Nephron progenitor cell (in vitro differentiated cells): ENCODE measurements around the gene TMEM59L.

ENCODE experiments used
- DNase-seq: peaks from one replicate; pipeline ENCODE4 v3.0.0; 2021
- H3K27ac Mint-ChIP-seq: 2 replicates; pipeline ENCODE4 v1.8.0; 2021; ENCODE audit warnings: mild to moderate bottlenecking, moderate library complexity, mixed read lengths
- H3K27me3 Mint-ChIP-seq: 2 replicates; pipeline ENCODE4 v1.8.0; 2021; ENCODE audit warnings: mild to moderate bottlenecking, low read depth, mixed read lengths; ENCODE audit not compliant: poor library complexity
- H3K36me3 Mint-ChIP-seq: 2 replicates; pipeline ENCODE4 v1.8.0; 2021; ENCODE audit warnings: low read depth, mixed read lengths
- H3K4me1 Mint-ChIP-seq: 2 replicates; pipeline ENCODE4 v1.8.0; 2021; ENCODE audit warnings: mixed read lengths
- H3K4me3 Mint-ChIP-seq: 2 replicates; pipeline ENCODE4 v1.8.0; 2021; ENCODE audit warnings: mild to moderate bottlenecking, moderate library complexity, mixed read lengths
- H3K9me3 Mint-ChIP-seq: 2 replicates; pipeline ENCODE4 v1.8.0; 2021; ENCODE audit warnings: mild to moderate bottlenecking, moderate library complexity, mixed read lengths
- CTCF ChIP-seq: fragments of 200-600 bp; sonication (generic); IDR thresholded peaks from 2 replicates; pipeline ENCODE4 v1.5.0; 2021; ENCODE audit warnings: antibody characterized with exemption

Gene TMEM59L

GRCh38 chr19:18612772-18613588, at the start of gene TMEM59L:
Gene TMEM59L, plus strand, starts transcription at chr19:18612870. Its CDS starts 89 bp downstream, at chr19:18612959.
- Mint-ChIP-seq H3K27ac (no peak within 1 kb of the TSS), H3K36me3 (peaks cover 6% of the 10 kb centered on the region), H3K4me1 (peaks cover 44% of the 10 kb centered on the region), H3K9me3 (peaks cover 8% of the 10 kb centered on the region), H3K4me3 (peak within 1 kb of the TSS; percentile 82), H3K27me3 (peaks cover 88% of the 10 kb centered on the region)
- peak; percentile 78 for DNase-seq
- no peak for TF ChIP-seq CTCF

- H3K36me3 Mint-ChIP-seq: peaks cover 52% of the 10 kb centered on the region
- no peak for DNase-seq
- H3K27ac Mint-ChIP-seq: no peak overlapping the region
- H3K9me3 Mint-ChIP-seq: no peaks in the 10 kb centered on the region
- peaks cover 9% of the 10 kb centered on the region for H3K4me1 Mint-ChIP-seq
- H3K4me3 Mint-ChIP-seq: no peak overlapping the region
- peaks cover 2% of the 10 kb centered on the region for H3K27me3 Mint-ChIP-seq
- no peak for TF ChIP-seq CTCF
Measured at GRCh38 chr19:18566953-18567352, 45.7 kb upstream of the TMEM59L start.

GRCh38 chr19:18568367-18568766, 44.3 kb upstream of the TMEM59L start:
- Mint-ChIP-seq H3K27ac (no peak overlapping the region), H3K4me3 (no peak overlapping the region), H3K9me3 (no peaks in the 10 kb centered on the region), H3K27me3 (peaks cover 2% of the 10 kb centered on the region), H3K4me1 (peaks cover 23% of the 10 kb centered on the region), H3K36me3 (peaks cover 59% of the 10 kb centered on the region)
- no peak for TF ChIP-seq CTCF
- no peak for DNase-seq

- peak within 1 kb of the TSS; percentile 96 for H3K27ac Mint-ChIP-seq
- H3K4me1 Mint-ChIP-seq: peaks cover 26% of the 10 kb centered on the region
- no peak for TF ChIP-seq CTCF
- peak; percentile 99 for DNase-seq
- no peaks in the 10 kb centered on the region for H3K9me3 Mint-ChIP-seq
- H3K36me3 Mint-ChIP-seq: peaks cover 67% of the 10 kb centered on the region
- H3K4me3 Mint-ChIP-seq: peak within 1 kb of the TSS; percentile 90
- H3K27me3 Mint-ChIP-seq: no peaks in the 10 kb centered on the region
Measured at GRCh38 chr19:18571564-18572344, 40.9 kb upstream of the TMEM59L start, which contains the start of gene UBA52. Gene UBA52, plus strand, starts transcription at chr19:18571857. Its CDS starts 1,444 bp downstream, at chr19:18573301.

GRCh38 chr19:18574691-18575291, 37.9 kb upstream of the TMEM59L start:
- Mint-ChIP-seq H3K9me3 (no peaks in the 10 kb centered on the region), H3K27ac (no peak overlapping the region), H3K36me3 (peaks cover 51% of the 10 kb centered on the region), H3K4me3 (no peak overlapping the region), H3K4me1 (peaks cover 26% of the 10 kb centered on the region), H3K27me3 (peaks cover 6% of the 10 kb centered on the region)
- no peak for DNase-seq
- TF ChIP-seq CTCF: no peak
